NCI-H2107 (cell line): ENCODE results near the gene GRIN2A.

Source experiments
- DNase-seq: peaks from one replicate; lab custom pipeline; 2025; lab: John Stamatoyannopoulos, UW

The GRIN2A gene

DNA sequence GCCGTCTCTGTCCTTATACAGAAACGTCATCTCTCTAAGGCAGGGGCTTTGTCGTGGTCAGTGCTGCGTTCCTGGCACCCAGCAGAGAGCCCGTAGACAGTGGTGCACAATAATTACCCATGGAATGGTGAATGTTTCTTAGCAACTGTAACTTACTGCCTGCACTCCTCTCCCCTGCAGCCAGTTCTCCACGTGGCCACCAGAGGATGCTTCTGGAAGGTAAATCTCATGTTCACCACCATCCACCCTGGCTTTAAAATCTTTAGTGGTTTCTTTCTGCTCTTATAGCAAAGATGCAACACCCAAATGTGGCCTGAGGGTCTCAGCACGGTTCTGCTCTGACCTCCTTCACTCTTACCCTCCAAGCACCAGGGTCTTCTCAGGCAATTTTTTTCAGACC is 150.8 kb downstream of the GRIN2A start:
- DNase-seq = no peak

DNA sequence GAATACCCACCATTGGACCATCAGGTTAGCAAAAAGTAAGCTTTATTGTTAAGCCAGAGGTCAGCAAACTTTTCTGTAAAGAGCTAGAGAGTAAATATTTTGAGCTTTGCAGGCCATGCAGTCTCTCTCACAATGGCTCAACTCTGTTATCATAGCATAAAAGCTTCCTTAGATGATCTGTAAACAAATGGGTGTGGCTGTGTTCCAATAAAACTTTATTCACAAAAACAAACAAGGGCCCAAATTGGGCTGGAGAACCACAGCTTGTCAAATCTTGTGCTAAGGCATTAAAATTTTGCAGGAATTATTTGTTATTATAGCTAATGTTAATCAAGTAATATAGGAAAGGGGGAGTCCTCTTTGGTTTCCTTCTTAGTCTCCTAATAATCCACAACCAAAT is 153.6 kb downstream of the GRIN2A start:
- no peak for DNase-seq

- no peak for DNase-seq
These were observed 154.7 kb downstream of the GRIN2A start for GRCh38 chr16:10027553-10027952.

DNA sequence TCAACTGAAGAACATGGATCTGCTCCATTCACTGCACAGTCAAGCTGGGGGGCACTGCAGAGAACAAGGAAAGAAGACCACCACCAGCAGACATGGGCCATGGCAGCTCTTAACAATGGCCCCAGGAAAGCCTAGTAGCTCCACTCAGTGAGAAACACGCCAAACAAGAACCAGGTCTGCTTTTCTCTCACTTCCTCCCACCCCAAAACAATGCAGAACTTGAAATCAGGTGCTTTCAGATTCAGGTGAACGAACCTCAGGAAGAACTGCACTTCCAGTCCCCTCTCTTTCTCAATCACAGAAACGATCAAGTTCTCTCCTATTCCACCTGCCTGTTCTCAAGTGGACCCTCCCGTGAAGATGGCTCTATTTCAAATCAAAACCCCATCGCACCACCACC is 155.6 kb downstream of the GRIN2A start:
- DNase-seq = no peak

DNA sequence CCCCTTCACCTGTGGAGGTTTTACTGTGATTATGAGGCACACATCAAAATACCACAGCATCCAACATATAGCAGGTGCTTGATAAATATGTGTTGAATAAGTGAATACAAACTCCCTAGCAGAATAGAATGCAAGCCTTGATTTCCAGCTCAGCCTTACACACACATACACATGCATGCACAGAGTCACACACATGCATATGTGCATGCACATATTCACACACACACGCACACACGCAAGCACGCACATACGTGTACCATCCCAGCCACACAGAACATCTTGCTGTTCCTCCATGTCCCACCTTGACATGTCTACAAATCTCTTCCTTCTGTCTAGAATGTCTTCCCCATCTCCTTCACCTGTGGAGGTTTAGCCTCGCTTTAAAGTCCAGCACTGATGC is 160.1 kb downstream of the GRIN2A start:
- DNase-seq = no peak

DNA sequence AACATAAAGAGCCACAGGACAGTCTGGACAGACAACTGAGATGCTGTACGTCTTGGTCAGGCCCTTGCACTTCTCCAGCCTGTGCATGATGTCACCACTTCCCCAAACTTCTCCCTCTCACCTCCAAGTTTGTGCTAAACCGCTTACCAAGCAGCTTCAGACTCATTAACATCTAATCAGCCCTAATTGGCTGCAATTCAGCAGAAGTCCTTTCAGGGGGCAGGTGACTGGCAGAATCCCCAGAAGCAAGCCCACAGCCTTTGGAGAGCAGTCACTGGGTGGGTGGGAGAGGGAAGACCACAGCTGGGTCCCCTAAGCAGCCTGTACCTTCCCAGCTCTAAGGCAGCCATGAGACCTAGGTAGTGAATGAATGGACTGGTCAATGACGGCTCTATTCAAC is 161.4 kb downstream of the GRIN2A start:
- no peak for DNase-seq

DNA sequence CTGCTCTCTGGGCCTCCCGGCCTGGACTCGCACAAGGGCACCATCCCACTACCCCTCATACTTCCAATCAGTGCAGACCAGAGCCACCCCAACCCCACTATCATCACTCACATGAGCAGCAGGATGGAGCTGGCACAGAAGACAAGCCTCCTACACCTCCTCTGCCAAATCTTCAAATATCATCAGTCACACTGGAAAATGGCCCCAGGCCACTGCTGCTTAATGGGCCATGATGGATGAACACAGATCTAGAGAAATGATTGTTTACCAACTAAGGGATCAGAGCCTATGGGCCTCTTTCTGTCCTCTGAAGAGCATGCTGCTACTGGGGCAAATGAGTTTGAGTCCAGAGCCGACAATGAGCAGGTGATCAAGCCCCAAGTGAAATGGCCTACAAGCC is 165.5 kb downstream of the GRIN2A start:
- no peak for DNase-seq

DNA sequence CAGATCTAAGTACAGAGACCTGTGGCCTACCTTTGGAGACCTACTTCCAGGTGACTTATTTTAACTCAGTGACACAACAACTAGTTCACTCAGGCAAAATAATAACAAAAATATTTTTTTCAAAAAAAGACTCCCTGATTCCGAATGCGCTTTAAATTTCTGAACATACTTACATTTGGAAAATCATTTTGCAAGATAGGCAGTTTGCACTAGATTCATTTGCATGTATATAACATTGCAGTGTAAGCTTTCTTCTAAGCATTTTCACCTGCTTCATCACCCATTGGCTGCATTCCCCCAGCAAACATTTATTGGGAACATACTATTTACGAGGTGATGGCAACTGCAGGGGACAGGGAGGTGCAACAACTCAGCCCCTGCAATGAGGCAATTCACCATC is 166.8 kb downstream of the GRIN2A start:
- no peak for DNase-seq

- DNase-seq = no peak
These were observed 168.5 kb downstream of the GRIN2A start for GRCh38 chr16:10013774-10014173.

- DNase-seq = no peak
These were observed 168.9 kb downstream of the GRIN2A start for GRCh38 chr16:10013364-10013763.

- DNase-seq = no peak
These were observed 172.5 kb downstream of the GRIN2A start for GRCh38 chr16:10009684-10010083.

DNA sequence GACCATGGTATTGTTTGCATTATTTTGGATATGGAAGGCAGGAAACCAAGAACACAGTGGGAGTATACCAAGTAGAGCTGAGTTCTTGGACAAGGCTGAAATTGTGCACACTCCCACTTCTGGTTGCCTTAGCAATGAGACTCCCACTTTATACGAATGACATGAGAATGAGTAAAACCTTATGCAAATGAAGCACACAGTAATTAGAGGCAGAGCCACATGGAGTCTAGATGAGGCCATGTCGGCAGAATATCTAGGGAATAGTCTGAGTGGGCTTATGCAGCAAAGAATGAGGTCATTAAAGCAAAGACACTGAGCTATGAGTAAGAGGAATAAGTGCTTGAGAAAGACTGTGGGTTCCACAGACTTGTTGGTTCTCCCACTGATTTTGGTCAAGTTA is 178.7 kb downstream of the GRIN2A start:
- DNase-seq = no peak

DNA sequence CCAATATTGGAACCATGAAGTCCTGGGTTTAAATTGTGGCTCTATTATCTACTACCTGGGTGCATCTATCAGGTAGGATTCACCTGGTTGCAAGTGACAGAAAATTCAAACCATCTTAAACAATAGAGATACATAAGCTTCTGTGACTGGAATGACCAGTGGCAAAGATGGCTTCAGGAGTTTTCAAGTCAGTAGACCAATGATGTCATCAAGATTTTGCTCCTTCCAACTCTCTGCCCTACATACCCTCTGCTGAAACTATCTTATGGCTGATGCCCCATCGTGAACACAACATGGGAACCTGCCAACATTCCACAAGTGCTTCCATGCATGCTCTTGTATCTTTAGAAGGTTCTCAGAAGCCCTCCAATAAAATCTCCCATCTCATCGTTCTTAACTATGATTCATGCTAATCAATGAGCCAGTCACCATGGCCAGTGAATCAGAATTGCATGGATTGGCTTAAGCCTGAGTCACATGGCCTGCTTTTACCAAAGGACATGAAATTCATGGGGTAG is 180.9 kb downstream of the GRIN2A start:
- DNase-seq = no peak

- DNase-seq = no peak
These were observed 186.0 kb downstream of the GRIN2A start for GRCh38 chr16:9996221-9996620.

DNA sequence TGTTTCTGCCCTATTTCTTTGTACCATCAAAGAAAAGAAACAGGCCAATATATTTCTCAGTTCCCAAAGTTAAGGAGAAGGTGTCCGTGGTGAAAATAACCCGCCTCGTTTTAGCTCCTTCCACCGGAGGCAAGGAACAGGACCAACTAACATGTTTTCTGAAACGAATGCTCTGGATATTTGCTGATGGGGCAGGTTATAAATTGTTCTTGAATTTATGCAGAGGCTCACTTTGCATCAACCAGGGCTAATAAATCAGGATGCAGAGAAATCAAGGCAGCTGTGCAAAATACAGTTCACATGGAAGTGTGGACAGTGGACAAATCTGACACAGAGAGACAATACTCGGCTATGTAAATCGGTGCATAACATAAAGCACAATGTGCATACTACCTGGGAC is 189.8 kb downstream of the GRIN2A start:
- no peak for DNase-seq

GRCh38 chr16:9980981-9981380 is 201.2 kb downstream of the GRIN2A start:
- no peak for DNase-seq

DNA sequence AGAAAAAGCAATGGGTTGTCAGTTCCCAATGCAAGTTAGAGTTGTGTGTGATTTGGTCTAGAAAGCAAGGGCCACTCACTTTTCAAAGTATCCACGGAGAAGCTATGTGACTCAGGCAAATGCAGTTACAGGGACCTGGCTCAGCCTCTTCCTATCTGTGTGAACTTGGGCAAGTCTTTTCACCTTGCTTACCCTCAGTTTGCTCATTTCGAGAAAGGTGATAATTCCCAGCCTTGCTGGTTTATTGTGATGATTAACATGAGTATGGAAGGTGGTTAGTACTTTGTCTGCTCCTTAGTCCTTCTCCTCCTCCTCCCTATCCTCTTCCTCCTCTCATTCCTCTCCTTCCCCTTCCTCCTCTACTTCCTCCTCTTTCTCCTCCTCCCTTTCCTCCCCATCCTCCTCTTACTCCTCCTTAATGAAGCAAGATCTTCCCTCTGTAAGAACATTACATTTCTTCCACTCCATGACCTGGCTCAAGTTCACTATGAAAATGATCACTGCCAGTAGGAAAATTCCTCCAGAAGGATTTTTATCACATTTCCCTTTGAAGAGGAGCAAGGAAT is 204.0 kb downstream of the GRIN2A start:
- DNase-seq = no peak

GRCh38 chr16:9977333-9977897 is 204.8 kb downstream of the GRIN2A start:
- DNase-seq = no peak

DNA sequence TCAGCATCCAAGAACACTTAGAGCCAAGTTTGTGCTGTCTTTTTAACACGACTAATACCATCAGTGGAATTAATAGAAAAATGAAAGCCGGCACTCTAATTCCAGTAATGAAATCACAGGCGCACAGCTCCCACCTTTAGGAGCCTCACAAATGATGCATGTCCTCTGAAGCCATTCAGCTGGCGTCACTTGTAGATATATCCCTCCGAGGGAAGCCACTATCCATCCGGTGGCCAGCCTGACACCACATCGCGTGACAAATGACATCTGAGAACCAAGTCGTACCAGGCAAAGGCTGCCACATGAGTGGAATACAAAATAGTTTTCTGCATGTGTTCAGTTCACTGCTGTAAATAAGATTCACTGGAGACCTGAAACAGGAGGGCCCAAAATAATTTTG is 205.6 kb downstream of the GRIN2A start:
- no peak for DNase-seq

- no peak for DNase-seq
These were observed 210.3 kb downstream of the GRIN2A start for GRCh38 chr16:9971907-9972306.

DNA sequence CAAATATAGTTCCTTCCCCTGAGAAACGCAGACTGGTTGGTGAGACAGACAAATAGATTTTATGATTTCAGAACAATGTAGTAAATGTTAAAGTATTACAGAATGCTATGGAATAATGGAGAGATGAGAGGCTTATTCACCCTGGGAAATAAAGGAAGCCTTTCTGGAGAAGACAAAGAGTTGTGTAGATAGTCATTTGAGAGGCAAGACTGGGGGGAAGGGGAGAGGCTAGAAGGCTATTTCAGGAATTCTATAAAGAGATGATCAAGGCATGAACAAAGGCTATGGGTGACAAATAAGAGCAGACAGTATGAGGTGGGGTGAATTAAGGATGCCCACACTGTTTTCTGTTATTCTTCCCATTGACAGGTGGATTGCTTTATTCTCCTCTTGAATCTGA is 211.4 kb downstream of the GRIN2A start:
- no peak for DNase-seq

GRCh38 chr16:9970244-9970643 is 212.0 kb downstream of the GRIN2A start:
- DNase-seq = no peak

- DNase-seq = no peak
These were observed 212.6 kb downstream of the GRIN2A start for GRCh38 chr16:9969580-9969979.

GRCh38 chr16:9966569-9967157 is 215.6 kb downstream of the GRIN2A start:
- DNase-seq = no peak
